22Rv1 (cell line): ENCODE measurements around the gene GABBR2.
"Not testable (repeated sequence)": the region's sequence is repeated elsewhere in the genome, so short reads cannot be mapped to it uniquely, and the experiment has no call there.

Experiments
- ZFX ChIP-seq: fragments of 450-650 bp; IDR thresholded peaks from 2 replicates; pipeline ENCODE4 v1.6.1; 2017; ENCODE audit warnings: antibody characterized with exemption, borderline replicate concordance
- TF ChIP-seq, protein P1 (sequence below): fragments of 450-650 bp; IDR thresholded peaks from 2 replicates; pipeline ENCODE4 v1.5.1; 2017; ENCODE audit warnings: mild to moderate bottlenecking

DNA sequence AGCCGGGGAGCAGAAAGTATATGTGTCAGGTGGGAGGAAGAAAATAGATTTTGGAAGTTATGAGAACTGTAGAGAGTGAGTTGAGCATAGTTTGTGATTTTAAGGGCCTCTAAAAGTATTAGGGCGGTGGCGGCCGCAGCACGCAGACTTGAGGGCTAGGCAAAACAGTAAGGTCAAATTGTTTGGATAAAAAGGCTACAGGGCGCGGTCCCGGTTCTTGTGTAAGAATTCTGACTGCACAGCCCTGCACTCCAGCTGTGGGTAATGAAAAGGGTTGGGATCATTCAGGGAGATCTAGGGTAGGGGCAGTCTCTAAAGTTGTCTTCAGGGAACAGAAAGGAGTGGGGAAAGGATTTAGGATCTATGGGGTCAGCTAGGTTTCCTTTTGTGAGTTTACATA, 441.2 kb downstream of the GABBR2 start:
- TF ChIP-seq, protein P1, sequence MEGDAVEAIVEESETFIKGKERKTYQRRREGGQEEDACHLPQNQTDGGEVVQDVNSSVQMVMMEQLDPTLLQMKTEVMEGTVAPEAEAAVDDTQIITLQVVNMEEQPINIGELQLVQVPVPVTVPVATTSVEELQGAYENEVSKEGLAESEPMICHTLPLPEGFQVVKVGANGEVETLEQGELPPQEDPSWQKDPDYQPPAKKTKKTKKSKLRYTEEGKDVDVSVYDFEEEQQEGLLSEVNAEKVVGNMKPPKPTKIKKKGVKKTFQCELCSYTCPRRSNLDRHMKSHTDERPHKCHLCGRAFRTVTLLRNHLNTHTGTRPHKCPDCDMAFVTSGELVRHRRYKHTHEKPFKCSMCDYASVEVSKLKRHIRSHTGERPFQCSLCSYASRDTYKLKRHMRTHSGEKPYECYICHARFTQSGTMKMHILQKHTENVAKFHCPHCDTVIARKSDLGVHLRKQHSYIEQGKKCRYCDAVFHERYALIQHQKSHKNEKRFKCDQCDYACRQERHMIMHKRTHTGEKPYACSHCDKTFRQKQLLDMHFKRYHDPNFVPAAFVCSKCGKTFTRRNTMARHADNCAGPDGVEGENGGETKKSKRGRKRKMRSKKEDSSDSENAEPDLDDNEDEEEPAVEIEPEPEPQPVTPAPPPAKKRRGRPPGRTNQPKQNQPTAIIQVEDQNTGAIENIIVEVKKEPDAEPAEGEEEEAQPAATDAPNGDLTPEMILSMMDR = not testable (repeated sequence)
- TF ChIP-seq ZFX = not testable (repeated sequence)
